GM23338 (cell line): ENCODE measurements around the gene KIAA1549.

Experiments used
- CTCF ChIP-seq, 2 experiments: fragments of 200-600 bp in 1 of 2; sonication (generic) in 1 of 2; conservative IDR thresholded peaks; 2 replicates each; pipeline versions ENCODE4 v1.5.1 to v1.6.1; 2016 to 2017; ENCODE audit warnings: antibody characterized with exemption in 2 of 2, low read depth in 2 of 2, mild to moderate bottlenecking in 2 of 2, moderate library complexity in 1 of 2
- EZH2 ChIP-seq: fragments of 200-600 bp; sonication (generic); IDR thresholded peaks from one replicate; pipeline ENCODE4 v1.8.0; 2017; ENCODE audit warnings: antibody characterized with exemption, mild to moderate bottlenecking, low read depth; ENCODE audit not compliant: unreplicated experiment
- EZH2phosphoT487 ChIP-seq: fragments of 200-600 bp; sonication (generic); IDR thresholded peaks from one replicate; pipeline ENCODE4 v1.8.1; 2018; ENCODE audit warnings: antibody characterized with exemption; ENCODE audit not compliant: unreplicated experiment
- NANOG ChIP-seq: IDR thresholded peaks from 2 replicates; pipeline ENCODE4 v1.6.1; 2016; ENCODE audit warnings: antibody characterized with exemption, borderline replicate concordance
- POLR2AphosphoS5 ChIP-seq: IDR thresholded peaks from 2 replicates; pipeline ENCODE4 v1.6.1; 2016; ENCODE audit warnings: antibody characterized with exemption, low read depth
- REST ChIP-seq: IDR thresholded peaks from one replicate; pipeline ENCODE4 v1.6.1; 2018; ENCODE audit warnings: antibody characterized with exemption; ENCODE audit not compliant: unreplicated experiment

- TF ChIP-seq NANOG, result no peak
- no peak for TF ChIP-seq POLR2AphosphoS5
- no peak for TF ChIP-seq REST
- no peak for TF ChIP-seq EZH2
- no peak for TF ChIP-seq CTCF (conservative IDR thresholded peaks at IDR 0.05; ENCODE audit: low read depth in 2 of 2)
- no peak for TF ChIP-seq EZH2phosphoT487
Observed at GRCh38 chr7:138837627-138838026, 143.6 kb downstream of the KIAA1549 start.
